ENCODE results near the gene AFDN.
A peak's percentile ranks its signal among the peaks of the same experiment; 100 is the strongest.

Gene AFDN

DNA sequence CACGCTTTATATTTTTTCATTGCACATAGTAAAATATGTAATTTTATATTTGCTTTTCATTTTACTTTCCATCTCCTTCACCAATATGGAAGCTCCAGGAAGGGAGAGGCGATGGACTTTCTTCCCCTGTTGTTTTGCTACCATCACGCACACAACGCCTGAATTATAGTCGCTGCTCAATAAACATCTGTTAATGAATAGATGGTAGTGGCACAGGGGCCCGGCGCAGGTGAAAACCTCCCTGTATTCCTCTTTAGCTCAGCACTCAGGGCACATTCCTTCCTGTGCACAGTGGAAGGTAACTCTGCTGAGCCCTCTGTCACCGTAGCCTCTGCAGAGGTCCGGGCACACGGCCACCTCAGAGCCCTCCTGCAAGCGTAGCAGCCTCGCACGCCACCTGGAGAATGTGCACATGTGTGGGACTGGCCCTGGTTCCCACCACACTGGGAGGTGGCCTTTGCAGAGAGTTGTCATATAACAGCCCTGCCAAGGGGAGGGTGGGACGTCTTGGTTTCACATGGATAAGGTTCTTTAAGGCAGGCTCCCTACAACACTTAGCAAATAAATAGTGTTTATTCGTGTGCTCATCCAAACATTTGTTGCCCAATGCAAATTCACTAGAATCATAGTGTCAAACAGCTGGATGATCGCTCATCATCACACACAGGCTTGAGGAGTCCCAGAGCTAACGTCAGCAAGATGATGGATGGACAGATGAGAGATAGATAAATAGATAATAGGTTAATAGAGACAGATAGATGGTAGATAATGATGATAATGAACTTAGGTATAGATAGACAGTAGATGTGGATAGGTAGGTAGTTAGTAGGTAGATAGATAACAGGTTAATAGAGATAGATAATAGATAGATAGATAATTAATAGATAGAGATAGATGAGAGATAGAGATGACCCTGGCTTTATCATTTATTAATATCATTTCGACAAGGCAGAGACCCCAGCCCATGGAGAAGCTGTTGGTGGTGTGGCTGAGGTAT lies 32.3 kb upstream of the AFDN start:
- DNase-seq (ENCODE audit: low read depth, low spot score): no peak

DNA sequence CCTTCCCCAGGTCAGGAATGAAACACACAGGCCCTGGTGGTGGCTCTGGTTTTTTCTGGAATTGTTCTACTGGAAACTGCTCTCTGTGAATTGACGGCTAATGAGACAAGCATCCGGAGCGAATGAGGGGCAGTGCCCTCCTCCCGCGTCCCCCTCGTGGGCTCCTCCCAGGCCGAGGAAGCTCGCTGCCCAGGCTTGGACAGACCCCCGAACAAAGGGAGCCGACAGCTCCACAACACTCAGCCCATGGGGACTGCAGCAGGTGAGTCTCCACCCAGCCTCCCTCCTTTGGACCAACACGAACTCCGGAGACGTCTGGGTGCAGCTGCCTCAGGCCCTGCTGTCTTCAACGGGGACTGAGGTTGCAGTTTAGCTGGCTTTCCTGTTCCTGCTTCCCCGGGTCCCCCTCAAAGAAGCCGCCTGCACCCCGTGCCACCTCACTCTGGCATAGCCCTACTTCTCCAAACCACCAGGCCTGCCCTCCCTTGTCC lies 31.3 kb upstream of the AFDN start:
- DNase-seq (ENCODE audit: low read depth, low spot score): no peak

GRCh38 chr6:167795874-167796191 lies 30.9 kb upstream of the AFDN start:
- DNase-seq (ENCODE audit: low read depth, low spot score): no peak

DNA sequence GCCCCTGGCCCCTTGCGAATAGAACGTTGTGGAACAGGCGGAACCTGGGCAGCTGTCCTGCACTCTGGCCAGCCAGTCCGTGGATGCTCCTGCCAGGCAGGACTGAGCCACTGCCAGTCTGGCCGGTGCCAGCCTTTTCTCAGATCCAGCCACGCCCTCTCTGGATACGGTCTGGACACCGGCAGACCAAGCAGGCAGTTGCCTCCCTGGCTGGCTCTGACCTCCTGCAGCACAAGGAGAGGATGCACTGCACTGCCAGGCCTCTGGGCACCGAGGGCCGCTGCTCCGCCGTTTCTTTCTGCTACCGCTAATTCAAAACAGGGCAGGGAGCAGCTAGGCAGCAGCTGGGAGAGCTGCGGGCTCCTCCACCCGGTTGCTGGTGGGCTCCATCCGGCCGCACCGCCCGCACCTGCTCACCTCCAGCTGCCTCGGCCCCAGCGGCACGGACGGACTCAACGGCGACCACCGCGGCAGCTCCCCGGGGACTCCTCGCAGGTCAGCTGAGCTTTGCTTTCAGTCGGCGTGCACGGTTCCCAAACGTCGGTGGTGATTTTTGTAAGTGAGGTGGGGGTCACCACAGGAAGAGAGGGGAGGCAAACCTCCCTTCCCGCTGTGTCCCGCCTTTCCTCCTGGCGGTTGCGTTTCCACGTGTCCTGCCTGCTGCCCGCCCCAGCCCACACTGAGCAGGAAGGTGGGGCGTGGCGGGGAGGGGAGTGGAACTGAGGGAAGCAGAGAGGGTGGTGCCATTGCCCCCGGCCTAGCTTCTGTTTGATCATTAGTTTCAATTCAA lies 30.3 kb upstream of the AFDN start:
- no peak for DNase-seq (ENCODE audit: low read depth, low spot score)

- no peak for DNase-seq (ENCODE audit: low read depth, low spot score)
Measured at GRCh38 chr6:167797011-167797471, 29.7 kb upstream of the AFDN start.

GRCh38 chr6:167797476-167798265 lies 29.0 kb upstream of the AFDN start:
- DNase-seq (ENCODE audit: low read depth, low spot score): no peak

GRCh38 chr6:167798453-167798852 lies 28.3 kb upstream of the AFDN start:
- DNase-seq (ENCODE audit: low read depth, low spot score): no peak

DNA sequence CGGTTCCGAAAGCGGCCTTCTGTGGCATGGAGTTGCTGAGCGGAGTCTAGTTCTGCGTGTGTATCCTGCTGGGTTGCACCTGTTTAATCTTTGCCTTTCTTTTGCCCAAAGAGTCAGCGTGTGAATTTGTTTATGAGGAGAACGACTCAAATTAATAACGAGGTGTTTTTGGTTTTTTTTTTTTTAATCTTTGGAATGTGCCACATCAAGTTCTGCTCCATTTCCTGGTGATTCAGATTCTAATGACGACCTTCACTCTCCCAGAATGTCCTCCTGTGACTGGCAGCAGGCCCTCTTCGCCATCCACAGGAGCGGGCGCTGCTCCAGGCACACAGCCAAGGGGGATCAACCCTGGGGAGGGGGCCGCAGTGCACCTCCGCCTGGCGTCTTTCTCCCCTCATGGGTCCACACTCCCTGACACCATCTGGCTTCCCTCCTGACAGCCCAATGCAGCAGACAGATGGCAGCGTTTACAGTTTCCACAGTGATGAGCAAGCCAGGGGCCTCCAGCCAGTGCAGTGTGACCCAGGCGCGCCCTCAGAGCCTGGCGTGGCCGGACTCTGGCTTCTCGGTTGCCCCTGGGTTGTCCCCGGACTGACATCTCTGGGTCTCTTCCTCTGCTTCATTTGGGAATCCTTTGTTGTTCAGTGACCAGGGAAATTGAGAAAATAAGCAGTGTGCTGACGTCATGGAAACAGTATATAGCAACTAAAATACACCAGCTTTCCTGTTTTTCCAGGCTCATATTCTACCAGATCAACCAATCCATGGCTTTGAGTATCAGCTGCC lies 27.5 kb upstream of the AFDN start:
- DNase-seq (ENCODE audit: low read depth, low spot score): peak; percentile 43

DNA sequence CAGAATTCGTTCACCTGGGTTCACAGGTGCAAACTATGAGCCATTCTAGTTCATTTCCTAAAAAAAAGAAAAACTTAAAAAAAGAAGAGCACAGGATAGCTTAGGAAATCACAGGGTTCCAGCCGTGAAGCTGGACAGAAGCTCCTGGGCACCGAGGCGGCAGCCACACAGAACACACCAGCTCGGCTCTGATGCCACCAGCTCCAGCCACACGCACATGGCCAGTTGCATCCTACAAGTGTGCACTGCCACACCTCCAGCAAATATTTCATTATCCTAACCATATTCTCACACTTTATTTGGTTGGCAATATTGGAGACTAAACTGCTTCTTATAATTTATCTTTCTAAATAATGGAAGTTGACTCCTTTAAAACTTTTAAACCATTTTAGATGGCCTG lies 26.2 kb upstream of the AFDN start:
- no peak for DNase-seq (ENCODE audit: low read depth, low spot score)

- DNase-seq (ENCODE audit: low read depth, low spot score): no peak
Measured at GRCh38 chr6:167801263-167801662, 25.4 kb upstream of the AFDN start.

DNA sequence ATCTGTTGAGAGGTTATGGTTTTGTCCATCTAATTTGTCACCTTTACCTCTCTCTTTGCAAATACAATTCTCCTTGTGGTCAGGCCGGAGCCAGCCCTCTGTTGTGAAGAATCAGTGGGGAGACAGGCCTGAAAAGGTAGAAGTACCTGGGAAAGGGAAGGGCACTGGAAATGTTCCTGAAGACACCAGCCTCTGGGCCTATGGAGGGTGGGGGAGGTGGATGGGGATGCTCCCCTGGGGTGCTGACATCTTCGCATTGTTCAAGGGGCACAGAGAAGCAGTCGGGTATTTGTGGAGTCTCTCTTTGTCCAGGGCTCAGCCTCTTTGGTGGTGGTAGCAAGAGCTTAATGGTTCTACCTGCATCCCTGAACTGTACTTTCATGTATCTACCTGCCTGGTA lies 24.4 kb upstream of the AFDN start:
- DNase-seq (ENCODE audit: low read depth, low spot score): no peak

- DNase-seq (ENCODE audit: low read depth, low spot score): no peak
Measured at GRCh38 chr6:167803816-167804215, 22.9 kb upstream of the AFDN start.

GRCh38 chr6:167804281-167805013 lies 22.3 kb upstream of the AFDN start:
- no peak for DNase-seq (ENCODE audit: low read depth, low spot score)

- DNase-seq (ENCODE audit: low read depth, low spot score): no peak
Measured at GRCh38 chr6:167805349-167806060, 21.2 kb upstream of the AFDN start.

GRCh38 chr6:167806061-167806700 lies 20.5 kb upstream of the AFDN start:
- no peak for DNase-seq (ENCODE audit: low read depth, low spot score)

- DNase-seq (ENCODE audit: low read depth, low spot score): no peak
Measured at GRCh38 chr6:167807200-167807599, 19.5 kb upstream of the AFDN start.

- no peak for DNase-seq (ENCODE audit: low read depth, low spot score)
Measured at GRCh38 chr6:167807756-167808155, 19.0 kb upstream of the AFDN start.

DNA sequence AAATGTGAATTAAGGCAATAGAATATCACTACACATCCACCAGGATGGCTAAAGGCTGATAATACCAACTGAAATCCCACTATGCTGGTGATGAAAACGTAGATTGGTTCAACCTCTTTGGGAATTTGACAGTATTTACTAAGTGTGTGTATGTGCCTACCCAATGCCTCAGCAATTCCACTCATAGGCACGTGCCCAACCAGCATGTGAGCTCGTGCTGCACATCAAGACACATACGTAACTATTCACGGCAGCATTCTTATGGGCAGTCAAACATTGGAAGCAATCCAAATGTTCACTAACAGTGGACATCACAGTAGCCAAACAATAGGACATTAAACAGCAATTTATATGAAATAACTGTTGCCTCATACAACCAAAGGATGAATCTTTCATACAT lies 15.7 kb upstream of the AFDN start:
- no peak for DNase-seq (ENCODE audit: low read depth, low spot score)

DNA sequence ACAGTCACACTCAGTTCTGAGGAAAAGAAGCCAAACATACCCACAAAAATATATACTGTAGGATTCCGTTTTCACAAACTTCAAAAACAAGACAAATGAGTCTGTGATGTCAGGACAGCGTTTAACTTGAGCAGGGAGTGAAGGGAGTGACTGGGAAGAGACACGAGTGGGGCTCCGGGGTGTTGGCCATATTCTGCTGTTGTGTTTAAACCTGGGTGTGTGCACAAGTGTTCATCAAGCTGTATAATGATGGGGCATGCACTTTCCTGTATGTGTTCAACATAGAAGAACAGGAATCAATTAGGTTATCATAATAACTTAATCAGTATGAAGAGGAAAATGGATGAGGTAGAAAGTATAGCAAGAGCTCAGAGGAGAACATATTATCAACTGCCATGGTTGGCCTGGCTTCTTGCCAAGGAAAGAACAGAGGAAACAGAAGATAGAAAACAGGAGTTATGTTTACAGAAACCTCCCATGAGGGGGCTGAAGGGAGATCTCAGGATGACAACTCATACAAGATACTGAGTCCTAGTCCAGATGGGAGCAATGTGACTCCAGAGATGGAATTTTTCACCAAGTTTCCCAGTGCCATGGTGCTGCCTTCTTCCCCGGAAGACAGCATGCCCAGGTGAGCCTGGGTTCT lies 15.1 kb upstream of the AFDN start:
- DNase-seq (ENCODE audit: low read depth, low spot score): no peak

All from astrocyte of the hippocampus (primary cell).